ENCODE results near the gene GNG3.
"Not testable (repeated sequence)": the region's sequence is repeated elsewhere in the genome, so short reads cannot be mapped to it uniquely, and the experiment has no call there.

Gene GNG3

GRCh38 chr11:62694455-62695167, 12.9 kb upstream of the GNG3 start:
- peak; percentile 77 to 89 for DNase-seq (ENCODE audit: low read depth in 1 of 2, low spot score in 1 of 2)
- in situ Hi-C loops (cut with HindIII; ENCODE audit: low pct_unique_long_range_greater_than_20kb, low sequenced_read_pairs), result no loop called here
- TF ChIP-seq JUND (IDR thresholded peaks at IDR 0.05; ENCODE audit: low read depth), result no peak

GRCh38 chr11:62702246-62702645, 5.2 kb upstream of the GNG3 start:
- in situ Hi-C loops (cut with HindIII; ENCODE audit: low pct_unique_long_range_greater_than_20kb, low sequenced_read_pairs), result no loop called here
- TF ChIP-seq JUND (IDR thresholded peaks at IDR 0.05; ENCODE audit: low read depth), result no peak
- no peak for DNase-seq (ENCODE audit: low read depth in 1 of 2, low spot score in 1 of 2)

- DNase-seq (ENCODE audit: low read depth in 1 of 2, low spot score in 1 of 2); in situ Hi-C loops (cut with HindIII; ENCODE audit: low pct_unique_long_range_greater_than_20kb, low sequenced_read_pairs): not testable (repeated sequence)
These were observed 3.6 kb upstream of the GNG3 start for GRCh38 chr11:62703921-62704320.

GRCh38 chr11:62705413-62705812, 2.1 kb upstream of the GNG3 start:
- in situ Hi-C loops (cut with HindIII; ENCODE audit: low pct_unique_long_range_greater_than_20kb, low sequenced_read_pairs), result no loop called here
- DNase-seq (ENCODE audit: low read depth in 1 of 2, low spot score in 1 of 2), result peak; percentile 61 to 64
- no peak for TF ChIP-seq JUND (IDR thresholded peaks at IDR 0.05; ENCODE audit: low read depth)

GRCh38 chr11:62705880-62706849, 1.3 kb upstream of the GNG3 start:
- DNase-seq (ENCODE audit: low read depth in 1 of 2, low spot score in 1 of 2), result peak; percentile 93 to 96
- TF ChIP-seq JUND (IDR thresholded peaks at IDR 0.05; ENCODE audit: low read depth), result no peak
- in situ Hi-C loops (cut with HindIII; ENCODE audit: low pct_unique_long_range_greater_than_20kb, low sequenced_read_pairs), result no loop called here

- TF ChIP-seq JUND (IDR thresholded peaks at IDR 0.05; ENCODE audit: low read depth), result no peak
- in situ Hi-C loops (cut with HindIII; ENCODE audit: low pct_unique_long_range_greater_than_20kb, low sequenced_read_pairs), result no loop called here
- DNase-seq (ENCODE audit: low read depth in 1 of 2, low spot score in 1 of 2), result no peak
These were observed 627 bp upstream of the GNG3 start for GRCh38 chr11:62706850-62707247.

GRCh38 chr11:62708392-62708791, 916 bp downstream of the GNG3 start:
- in situ Hi-C loops (cut with HindIII; ENCODE audit: low pct_unique_long_range_greater_than_20kb, low sequenced_read_pairs), result no loop called here
- no peak for TF ChIP-seq JUND (IDR thresholded peaks at IDR 0.05; ENCODE audit: low read depth)
- no peak for DNase-seq (ENCODE audit: low read depth in 1 of 2, low spot score in 1 of 2)

- TF ChIP-seq JUND (IDR thresholded peaks at IDR 0.05; ENCODE audit: low read depth), result no peak
- no peak for DNase-seq (ENCODE audit: low read depth in 1 of 2, low spot score in 1 of 2)
- in situ Hi-C loops (cut with HindIII; ENCODE audit: low pct_unique_long_range_greater_than_20kb, low sequenced_read_pairs), result no loop called here
These were observed 1.3 kb downstream of the GNG3 start for GRCh38 chr11:62708793-62709192.

- in situ Hi-C loops (cut with HindIII; ENCODE audit: low pct_unique_long_range_greater_than_20kb, low sequenced_read_pairs), result no loop called here
These were observed 1.9 kb downstream of the GNG3 start for GRCh38 chr11:62709247-62710000.

GRCh38 chr11:62710001-62710345, 2.5 kb downstream of the GNG3 start:
- in situ Hi-C loops (cut with HindIII; ENCODE audit: low pct_unique_long_range_greater_than_20kb, low sequenced_read_pairs), result no loop called here
- TF ChIP-seq JUND (IDR thresholded peaks at IDR 0.05; ENCODE audit: low read depth), result no peak
- DNase-seq (ENCODE audit: low read depth in 1 of 2, low spot score in 1 of 2), result no peak

More at GRCh38 chr11:62709247-62710000, 1.9 kb downstream of the GNG3 start:
- DNase-seq (ENCODE audit: low read depth in 1 of 2, low spot score in 1 of 2), result no peak
- TF ChIP-seq JUND (IDR thresholded peaks at IDR 0.05; ENCODE audit: low read depth), result no peak

GRCh38 chr11:62712276-62712812, 4.9 kb downstream of the GNG3 start:
- no peak for TF ChIP-seq JUND (IDR thresholded peaks at IDR 0.05; ENCODE audit: low read depth)
- no peak for DNase-seq (ENCODE audit: low read depth in 1 of 2, low spot score in 1 of 2)
- in situ Hi-C loops (cut with HindIII; ENCODE audit: low pct_unique_long_range_greater_than_20kb, low sequenced_read_pairs), result no loop called here

- in situ Hi-C loops (cut with HindIII; ENCODE audit: low pct_unique_long_range_greater_than_20kb, low sequenced_read_pairs), result no loop called here
- TF ChIP-seq JUND (IDR thresholded peaks at IDR 0.05; ENCODE audit: low read depth), result no peak
- DNase-seq (ENCODE audit: low read depth in 1 of 2, low spot score in 1 of 2), result no peak
These were observed 5.4 kb downstream of the GNG3 start for GRCh38 chr11:62712861-62713260.
